HG03558 (cell line): Measurements from ENCODE around the gene PDCD4.

Experiments used
- ATAC-seq: cut with Tn5 transposase; IDR thresholded peaks from one replicate; pipeline ENCODE4 v1.9.1; 2021; ENCODE audit warnings: moderate number of reproducible peaks; ENCODE audit not compliant: unreplicated experiment; ENCODE audit errors: extremely low read depth

The PDCD4 gene

GRCh38 chr10:110841767-110842267, 29.9 kb upstream of the PDCD4 start:
- peak; percentile 67 for ATAC-seq

- ATAC-seq, result no peak
Measured at GRCh38 chr10:110842326-110842904, 29.3 kb upstream of the PDCD4 start.

GRCh38 chr10:110843031-110843430, 28.7 kb upstream of the PDCD4 start:
- peak; percentile 75 for ATAC-seq

- ATAC-seq, result no peak
Measured at GRCh38 chr10:110843796-110844616, 27.7 kb upstream of the PDCD4 start.

- ATAC-seq, result no peak
Measured at GRCh38 chr10:110844617-110844881, 27.2 kb upstream of the PDCD4 start.

GRCh38 chr10:110845192-110845755, 26.5 kb upstream of the PDCD4 start:
- no peak for ATAC-seq

GRCh38 chr10:110845756-110846620, 25.7 kb upstream of the PDCD4 start:
- no peak for ATAC-seq

GRCh38 chr10:110847374-110847773, 24.4 kb upstream of the PDCD4 start:
- no peak for ATAC-seq

GRCh38 chr10:110848106-110848505, 23.6 kb upstream of the PDCD4 start:
- no peak for ATAC-seq

GRCh38 chr10:110850099-110850498, 21.6 kb upstream of the PDCD4 start:
- ATAC-seq, result no peak

GRCh38 chr10:110851020-110851612, 20.6 kb upstream of the PDCD4 start:
- no peak for ATAC-seq

GRCh38 chr10:110852255-110852896, 19.4 kb upstream of the PDCD4 start:
- no peak for ATAC-seq

GRCh38 chr10:110852947-110853346, 18.8 kb upstream of the PDCD4 start:
- ATAC-seq, result no peak

- ATAC-seq, result no peak
Measured at GRCh38 chr10:110853921-110854605, 17.7 kb upstream of the PDCD4 start.

GRCh38 chr10:110857265-110858171, 14.2 kb upstream of the PDCD4 start:
- peak; percentile 30 for ATAC-seq

- no peak for ATAC-seq
Measured at GRCh38 chr10:110858297-110858934, 13.3 kb upstream of the PDCD4 start.

GRCh38 chr10:110859206-110859972, 12.3 kb upstream of the PDCD4 start:
- ATAC-seq, result no peak
